HG03103 (cell line): ENCODE results near the gene NUP107.
A peak's percentile ranks its signal among the peaks of the same experiment; 100 is the strongest.

ENCODE experiments used
- ATAC-seq: cut with Tn5 transposase; IDR thresholded peaks from one replicate; pipeline ENCODE4 v1.9.1; 2021; ENCODE audit warnings: low read depth; ENCODE audit not compliant: unreplicated experiment

NUP107 gene

GRCh38 chr12:68733661-68734071, 46.9 kb downstream of the NUP107 start:
- no peak for ATAC-seq

GRCh38 chr12:68739891-68740290, 53.1 kb downstream of the NUP107 start:
- no peak for ATAC-seq

GRCh38 chr12:68743356-68743755, 56.6 kb downstream of the NUP107 start:
- ATAC-seq, result no peak

- no peak for ATAC-seq
Observed at GRCh38 chr12:68745376-68745903, 58.7 kb downstream of the NUP107 start.

- ATAC-seq, result peak; percentile 98
Observed at GRCh38 chr12:68745904-68746571, 59.3 kb downstream of the NUP107 start, which contains the start of gene SLC35E3. SLC35E3 (plus strand) TSS chr12:68746176; CDS start chr12:68746378, 202 bp downstream.

- ATAC-seq, result peak; percentile 27
Observed at GRCh38 chr12:68746572-68747180, 59.9 kb downstream of the NUP107 start.

- no peak for ATAC-seq
Observed at GRCh38 chr12:68749443-68749842, 62.7 kb downstream of the NUP107 start.

GRCh38 chr12:68749861-68750260, 63.1 kb downstream of the NUP107 start:
- ATAC-seq, result no peak

- no peak for ATAC-seq
Observed at GRCh38 chr12:68750506-68750905, 63.7 kb downstream of the NUP107 start.

- ATAC-seq, result no peak
Observed at GRCh38 chr12:68755536-68756243, 68.9 kb downstream of the NUP107 start.

- no peak for ATAC-seq
Observed at GRCh38 chr12:68759852-68760251, 73.1 kb downstream of the NUP107 start.

- no peak for ATAC-seq
Observed at GRCh38 chr12:68760806-68761441, 74.1 kb downstream of the NUP107 start.

- ATAC-seq, result no peak
Observed at GRCh38 chr12:68761442-68761812, 74.6 kb downstream of the NUP107 start.

GRCh38 chr12:68761901-68762630, 75.3 kb downstream of the NUP107 start:
- ATAC-seq, result no peak

GRCh38 chr12:68762691-68763090, 75.9 kb downstream of the NUP107 start:
- ATAC-seq, result no peak

- no peak for ATAC-seq
Observed at GRCh38 chr12:68765696-68766095, 78.9 kb downstream of the NUP107 start.

GRCh38 chr12:68766646-68767045, 79.9 kb downstream of the NUP107 start:
- no peak for ATAC-seq

GRCh38 chr12:68767191-68767590, 80.4 kb downstream of the NUP107 start:
- no peak for ATAC-seq

- ATAC-seq, result no peak
Observed at GRCh38 chr12:68768431-68768939, 81.7 kb downstream of the NUP107 start.

GRCh38 chr12:68769941-68770340, 83.2 kb downstream of the NUP107 start:
- no peak for ATAC-seq
